ENCODE measurements around the gene INPPL1.
A peak's percentile ranks its signal among the peaks of the same experiment; 100 is the strongest.

Gene INPPL1

DNA sequence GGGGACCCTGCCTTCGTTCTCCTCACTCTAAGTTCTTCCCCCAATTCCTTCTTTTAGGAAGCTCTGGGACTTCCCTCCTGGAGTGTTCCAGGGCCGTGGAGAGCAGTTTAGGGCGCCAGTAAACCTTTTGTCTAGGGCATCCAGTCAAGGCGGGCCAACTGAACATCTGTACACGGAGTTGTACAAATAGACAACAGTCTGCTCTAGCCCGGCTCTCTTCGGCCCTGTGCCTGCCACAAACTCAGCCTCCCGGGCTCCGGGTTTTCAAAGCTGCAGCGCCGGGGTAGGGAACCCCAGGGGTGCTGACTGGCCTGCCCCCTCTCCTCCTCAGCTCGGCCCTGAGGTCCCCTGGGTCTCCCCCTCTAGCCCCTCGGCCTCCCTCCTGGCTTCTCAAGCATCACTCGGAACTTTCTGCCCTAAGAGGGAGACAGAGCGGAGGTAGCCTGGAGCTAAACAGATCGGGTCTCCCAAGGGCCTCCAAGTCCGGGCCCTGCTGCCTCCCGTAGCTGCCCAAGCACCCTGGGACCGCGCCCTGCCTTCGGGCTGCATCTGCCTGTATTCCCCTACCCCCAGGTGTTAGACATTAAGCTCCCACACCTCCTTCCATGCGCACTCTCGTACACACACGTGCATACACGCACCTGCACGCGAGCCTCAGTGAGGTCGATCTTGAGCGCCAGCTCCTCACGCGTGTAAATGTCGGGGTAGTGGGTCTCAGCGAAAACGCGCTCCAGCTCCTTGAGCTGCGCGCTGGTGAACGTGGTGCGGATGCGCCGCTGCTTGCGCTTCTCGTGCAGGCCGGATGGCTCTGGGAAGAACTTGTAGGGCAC lies 16.1 kb downstream of the INPPL1 start:
- H3K4me2 ChIP-seq (ENCODE audit: insufficient read depth, low read length): no peak overlapping the region
- DNase-seq (no peak), ATAC-seq (ENCODE audit: insufficient read depth, low read depth) (0 out of 3 replicates have a peak, but pooled peaks have one; percentile 12)
- H4K20me1 ChIP-seq (ENCODE audit: insufficient read depth, low read length): peaks cover 12% of the 10 kb centered on the region; the same call in 1 of the 2 replicates
- H3K79me2 ChIP-seq (ENCODE audit: insufficient read depth, low read length): no peaks in the 10 kb centered on the region
- H3K27me3 ChIP-seq (ENCODE audit: insufficient read depth, low read length, poor library complexity): no peaks in the 10 kb centered on the region
- no peak overlapping the region for H3K9ac ChIP-seq (ENCODE audit: low read depth, low read length)
- H3K4me3 ChIP-seq (ENCODE audit: low read depth in 1 of 2, low read length in 2 of 2): no peak overlapping the region
- no peak overlapping the region for H2AFZ ChIP-seq (ENCODE audit: low read depth, low read length)
- TF ChIP-seq, protein P1, sequence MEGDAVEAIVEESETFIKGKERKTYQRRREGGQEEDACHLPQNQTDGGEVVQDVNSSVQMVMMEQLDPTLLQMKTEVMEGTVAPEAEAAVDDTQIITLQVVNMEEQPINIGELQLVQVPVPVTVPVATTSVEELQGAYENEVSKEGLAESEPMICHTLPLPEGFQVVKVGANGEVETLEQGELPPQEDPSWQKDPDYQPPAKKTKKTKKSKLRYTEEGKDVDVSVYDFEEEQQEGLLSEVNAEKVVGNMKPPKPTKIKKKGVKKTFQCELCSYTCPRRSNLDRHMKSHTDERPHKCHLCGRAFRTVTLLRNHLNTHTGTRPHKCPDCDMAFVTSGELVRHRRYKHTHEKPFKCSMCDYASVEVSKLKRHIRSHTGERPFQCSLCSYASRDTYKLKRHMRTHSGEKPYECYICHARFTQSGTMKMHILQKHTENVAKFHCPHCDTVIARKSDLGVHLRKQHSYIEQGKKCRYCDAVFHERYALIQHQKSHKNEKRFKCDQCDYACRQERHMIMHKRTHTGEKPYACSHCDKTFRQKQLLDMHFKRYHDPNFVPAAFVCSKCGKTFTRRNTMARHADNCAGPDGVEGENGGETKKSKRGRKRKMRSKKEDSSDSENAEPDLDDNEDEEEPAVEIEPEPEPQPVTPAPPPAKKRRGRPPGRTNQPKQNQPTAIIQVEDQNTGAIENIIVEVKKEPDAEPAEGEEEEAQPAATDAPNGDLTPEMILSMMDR (IDR thresholded peaks at IDR 0.05; ENCODE audit: borderline replicate concordance, extremely low read depth, low read length, poor library complexity, severe bottlenecking): no peak
- TF ChIP-seq EZH2 (IDR thresholded peaks at IDR 0.05; ENCODE audit: borderline replicate concordance, low read depth, low read length, severe bottlenecking): no peak
- H3K27ac ChIP-seq (ENCODE audit: low read length): no peak overlapping the region
- H3K36me3 ChIP-seq (ENCODE audit: insufficient read depth, low read length): peaks cover 29% of the 10 kb centered on the region
- H3K4me1 ChIP-seq (ENCODE audit: insufficient read depth, low read length): no peaks in the 10 kb centered on the region
- no peaks in the 10 kb centered on the region for H3K9me3 ChIP-seq (ENCODE audit: insufficient read depth, low read length, severe bottlenecking)

DNA sequence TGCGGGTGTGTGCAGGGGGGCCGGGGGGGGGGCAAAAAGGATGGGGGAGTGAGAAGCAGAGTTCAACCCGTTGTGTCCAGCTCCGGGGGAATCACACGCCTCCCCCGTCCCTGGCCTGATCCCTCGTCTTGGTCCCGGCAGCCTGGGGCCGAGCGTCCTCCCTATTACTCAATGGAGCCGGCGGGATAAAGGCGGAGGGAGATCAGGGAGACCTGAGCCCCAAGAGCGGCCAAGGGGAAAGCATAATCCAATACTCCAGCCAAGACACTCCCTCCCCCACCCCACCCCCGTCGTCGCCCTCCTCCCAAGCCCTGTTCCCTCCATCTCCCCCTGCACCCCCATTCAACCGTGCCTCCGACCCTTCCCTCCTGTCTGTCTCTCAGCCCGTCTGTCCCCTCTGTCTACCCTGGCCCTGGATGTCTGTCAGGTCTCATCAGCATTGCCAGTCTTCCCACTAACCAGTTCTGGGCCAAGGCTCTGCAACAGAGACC lies 16.8 kb downstream of the INPPL1 start:
- Histone ChIP-seq H3K79me2 (ENCODE audit: insufficient read depth, low read length) (no peaks in the 10 kb centered on the region), H3K9me3 (ENCODE audit: insufficient read depth, low read length, severe bottlenecking) (no peaks in the 10 kb centered on the region), H3K9ac (ENCODE audit: low read depth, low read length) (no peak overlapping the region), H2AFZ (ENCODE audit: low read depth, low read length) (no peak overlapping the region), H4K20me1 (ENCODE audit: insufficient read depth, low read length) (peaks cover 12% of the 10 kb centered on the region; the same call in 1 of the 2 replicates), H3K4me3 (ENCODE audit: low read depth in 1 of 2, low read length in 2 of 2) (no peak overlapping the region), H3K4me2 (ENCODE audit: insufficient read depth, low read length) (no peak overlapping the region), H3K36me3 (ENCODE audit: insufficient read depth, low read length) (peaks cover 22% of the 10 kb centered on the region), H3K4me1 (ENCODE audit: insufficient read depth, low read length) (no peaks in the 10 kb centered on the region), H3K27ac (ENCODE audit: low read length) (no peak overlapping the region), H3K27me3 (ENCODE audit: insufficient read depth, low read length, poor library complexity) (peaks cover 4% of the 10 kb centered on the region)
- TF ChIP-seq, protein P1 (IDR thresholded peaks at IDR 0.05; ENCODE audit: borderline replicate concordance, extremely low read depth, low read length, poor library complexity, severe bottlenecking): no peak
- TF ChIP-seq EZH2 (IDR thresholded peaks at IDR 0.05; ENCODE audit: borderline replicate concordance, low read depth, low read length, severe bottlenecking): no peak
- DNase-seq (no peak), ATAC-seq (ENCODE audit: insufficient read depth, low read depth) (no peak)

DNA sequence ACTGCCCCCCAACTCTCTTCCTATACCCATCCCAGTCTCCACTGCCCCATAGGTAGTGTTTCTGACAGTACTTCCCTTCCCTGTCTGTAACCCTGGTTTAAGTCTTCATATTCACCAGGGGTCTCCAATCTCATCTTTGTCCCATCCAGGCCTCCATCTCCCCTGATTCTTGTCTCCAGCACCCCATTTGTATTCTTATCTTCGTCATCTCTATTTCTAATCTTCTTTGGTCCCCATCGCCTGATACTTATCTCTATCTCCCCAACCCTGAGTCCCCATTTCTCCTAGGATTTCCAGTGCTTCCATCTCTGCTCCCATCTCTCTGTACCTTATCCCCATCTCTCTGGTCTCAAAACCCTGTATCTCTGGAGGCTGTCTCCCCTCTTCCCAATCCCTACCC lies 17.6 kb downstream of the INPPL1 start:
- peaks cover 6% of the 10 kb centered on the region for H3K27me3 ChIP-seq (ENCODE audit: insufficient read depth, low read length, poor library complexity)
- H3K9me3 ChIP-seq (ENCODE audit: insufficient read depth, low read length, severe bottlenecking): no peaks in the 10 kb centered on the region
- peaks cover 14% of the 10 kb centered on the region for H3K36me3 ChIP-seq (ENCODE audit: insufficient read depth, low read length)
- no peak overlapping the region for H3K27ac ChIP-seq (ENCODE audit: low read length)
- TF ChIP-seq, protein P1 (IDR thresholded peaks at IDR 0.05; ENCODE audit: borderline replicate concordance, extremely low read depth, low read length, poor library complexity, severe bottlenecking): no peak
- no peak for TF ChIP-seq EZH2 (IDR thresholded peaks at IDR 0.05; ENCODE audit: borderline replicate concordance, low read depth, low read length, severe bottlenecking)
- no peaks in the 10 kb centered on the region for H3K79me2 ChIP-seq (ENCODE audit: insufficient read depth, low read length)
- H4K20me1 ChIP-seq (ENCODE audit: insufficient read depth, low read length): peaks cover 8% of the 10 kb centered on the region; the same call in 1 of the 2 replicates
- H3K9ac ChIP-seq (ENCODE audit: low read depth, low read length): no peak overlapping the region
- ATAC-seq (ENCODE audit: insufficient read depth, low read depth) (no peak), DNase-seq (no peak)
- H3K4me2 ChIP-seq (ENCODE audit: insufficient read depth, low read length): no peak overlapping the region
- no peak overlapping the region for H3K4me3 ChIP-seq (ENCODE audit: low read depth in 1 of 2, low read length in 2 of 2)
- no peak overlapping the region for H2AFZ ChIP-seq (ENCODE audit: low read depth, low read length)
- no peaks in the 10 kb centered on the region for H3K4me1 ChIP-seq (ENCODE audit: insufficient read depth, low read length)
